Measurements from ENCODE around the gene PPIP5K2.

GRCh38 chr5:103205991-103206700 is 86.0 kb downstream of the PPIP5K2 start:
- TF ChIP-seq CTCF (IDR thresholded peaks at IDR 0.05) (no peak), POLR2AphosphoS5 (IDR thresholded peaks at IDR 0.05) (no peak)

Data from upper lobe of left lung (tissue), 4 donors.